Activated CD4-positive, alpha-beta T cell treated with anti-CD3 and anti-CD28 coated beads, Interleukin-2, amount 50 U/mL, for 4 hours (primary cell): Measurements from ENCODE around the gene LGALS3BP.
"Not testable (repeated sequence)": the region's sequence is repeated elsewhere in the genome, so short reads cannot be mapped to it uniquely, and the experiment has no call there.

ENCODE experiments used
- DNase-seq, 2 experiments: peaks; one replicate each; pipeline ENCODE4 v3.0.0-alpha.2; 2020

Gene LGALS3BP

GRCh38 chr17:78960928-78961327, 18.8 kb downstream of the LGALS3BP start:
- no peak for DNase-seq

- no peak for DNase-seq
Measured at GRCh38 chr17:78959803-78960202, 19.9 kb downstream of the LGALS3BP start.

- DNase-seq = no peak
Measured at GRCh38 chr17:78958641-78959127, 21.0 kb downstream of the LGALS3BP start.

- no peak for DNase-seq
Measured at GRCh38 chr17:78957128-78957527, 22.6 kb downstream of the LGALS3BP start.

GRCh38 chr17:78956254-78956653, 23.5 kb downstream of the LGALS3BP start:
- no peak for DNase-seq

GRCh38 chr17:78954684-78955083, 25.0 kb downstream of the LGALS3BP start:
- DNase-seq = no peak

GRCh38 chr17:78953356-78954350, 26.1 kb downstream of the LGALS3BP start:
- no peak for DNase-seq

- DNase-seq = no peak
Measured at GRCh38 chr17:78952706-78953105, 27.0 kb downstream of the LGALS3BP start.

GRCh38 chr17:78951967-78952551, 27.7 kb downstream of the LGALS3BP start:
- DNase-seq = no peak

GRCh38 chr17:78950870-78951269, 28.9 kb downstream of the LGALS3BP start:
- no peak for DNase-seq

- no peak for DNase-seq
Measured at GRCh38 chr17:78947235-78948149, 32.2 kb downstream of the LGALS3BP start.

- DNase-seq = no peak
Measured at GRCh38 chr17:78946631-78947030, 33.1 kb downstream of the LGALS3BP start.

- DNase-seq = no peak
Measured at GRCh38 chr17:78946131-78946530, 33.6 kb downstream of the LGALS3BP start.

- DNase-seq = not testable (repeated sequence)
Measured at GRCh38 chr17:78945455-78945854, 34.3 kb downstream of the LGALS3BP start.

GRCh38 chr17:78944956-78945355, 34.8 kb downstream of the LGALS3BP start:
- DNase-seq = no peak

- DNase-seq = no peak
Measured at GRCh38 chr17:78944026-78944425, 35.7 kb downstream of the LGALS3BP start.

- DNase-seq = no peak
Measured at GRCh38 chr17:78940708-78941107, 39.0 kb downstream of the LGALS3BP start.

- DNase-seq = no peak
Measured at GRCh38 chr17:78940258-78940657, 39.5 kb downstream of the LGALS3BP start.

GRCh38 chr17:78939615-78940014, 40.1 kb downstream of the LGALS3BP start:
- no peak for DNase-seq

GRCh38 chr17:78937561-78937960, 42.2 kb downstream of the LGALS3BP start:
- DNase-seq = no peak

- no peak for DNase-seq
Measured at GRCh38 chr17:78935419-78936323, 44.1 kb downstream of the LGALS3BP start.
